Measurements from ENCODE around the gene GPATCH8. TPM values are rescaled to one million over a fixed set of nuclear protein-coding genes. Genes with fewer than 3 reads are reported as not detected.

Gene GPATCH8
- 16.6 TPM for total RNA-seq
- long read RNA-seq, full-length matches to known transcripts = 3 of 14 reads
- long read RNA-seq, partial matches to known transcripts = 0 of 14 reads
- long read RNA-seq, other reads (novel, unspliced or antisense) = 11 of 14 reads

GRCh38 chr17:44503147-44504029 is at the start of gene GPATCH8:
Gene GPATCH8 (minus strand): TSS chr17:44503406. CDS start chr17:44503370, 36 bp downstream.
- no peaks in the 10 kb centered on the region for H3K36me3 ChIP-seq
- intact Hi-C loops (cut with micrococcal nuclease) = no loop called here
- H3K27ac ChIP-seq (replicated peaks) = peak within 1 kb of the TSS; percentile 87
- peak within 1 kb of the TSS; percentile 84 for H3K4me3 ChIP-seq
- H3K27me3 ChIP-seq (ENCODE audit: low read depth) = peaks cover 12% of the 10 kb centered on the region
- no peak for TF ChIP-seq CTCF (IDR thresholded peaks at IDR 0.05; ENCODE audit: borderline replicate concordance)
- no peaks in the 10 kb centered on the region for H3K9me3 ChIP-seq (replicated peaks)
- DNase-seq = peak; percentile 95
- peaks cover 57% of the 10 kb centered on the region for H3K4me1 ChIP-seq

- Histone ChIP-seq H3K4me1 (peaks cover 19% of the 10 kb centered on the region), H3K36me3 (no peaks in the 10 kb centered on the region), H3K4me3 (no peak overlapping the region), H3K9me3 (replicated peaks) (no peaks in the 10 kb centered on the region), H3K27me3 (ENCODE audit: low read depth) (peaks cover 30% of the 10 kb centered on the region), H3K27ac (replicated peaks) (no peak overlapping the region)
- intact Hi-C loops (cut with micrococcal nuclease) = no loop called here
- DNase-seq = no peak
- no peak for TF ChIP-seq CTCF (IDR thresholded peaks at IDR 0.05; ENCODE audit: borderline replicate concordance)
Measured at GRCh38 chr17:44552361-44552760, 49.2 kb upstream of the GPATCH8 start.

- Histone ChIP-seq H3K4me3 (no peak overlapping the region), H3K9me3 (replicated peaks) (peaks cover 3% of the 10 kb centered on the region), H3K36me3 (no peaks in the 10 kb centered on the region), H3K27ac (replicated peaks) (no peak overlapping the region), H3K4me1 (peaks cover 3% of the 10 kb centered on the region), H3K27me3 (ENCODE audit: low read depth) (peaks cover 49% of the 10 kb centered on the region)
- intact Hi-C loops (cut with micrococcal nuclease) = no loop called here
- TF ChIP-seq CTCF (IDR thresholded peaks at IDR 0.05; ENCODE audit: borderline replicate concordance) = no peak
- no peak for DNase-seq
Measured at GRCh38 chr17:44549686-44550085, 46.5 kb upstream of the GPATCH8 start.

- intact Hi-C loops (cut with micrococcal nuclease) = no loop called here
- TF ChIP-seq CTCF (IDR thresholded peaks at IDR 0.05; ENCODE audit: borderline replicate concordance) = no peak
- H3K4me1 ChIP-seq = peaks cover 3% of the 10 kb centered on the region
- H3K27me3 ChIP-seq (ENCODE audit: low read depth) = peaks cover 58% of the 10 kb centered on the region
- H3K36me3 ChIP-seq = no peaks in the 10 kb centered on the region
- peaks cover 3% of the 10 kb centered on the region for H3K9me3 ChIP-seq (replicated peaks)
- no peak for DNase-seq
- H3K27ac ChIP-seq (replicated peaks) = no peak overlapping the region
- H3K4me3 ChIP-seq = no peak overlapping the region
Measured at GRCh38 chr17:44548376-44549230, 45.4 kb upstream of the GPATCH8 start.

GRCh38 chr17:44547625-44548267 is 44.5 kb upstream of the GPATCH8 start:
- DNase-seq = no peak
- peaks cover 3% of the 10 kb centered on the region for H3K4me1 ChIP-seq
- peaks cover 65% of the 10 kb centered on the region for H3K27me3 ChIP-seq (ENCODE audit: low read depth)
- no peak overlapping the region for H3K27ac ChIP-seq (replicated peaks)
- H3K9me3 ChIP-seq (replicated peaks) = peaks cover 3% of the 10 kb centered on the region
- no peak for TF ChIP-seq CTCF (IDR thresholded peaks at IDR 0.05; ENCODE audit: borderline replicate concordance)
- no peaks in the 10 kb centered on the region for H3K36me3 ChIP-seq
- intact Hi-C loops (cut with micrococcal nuclease) = no loop called here
- no peak overlapping the region for H3K4me3 ChIP-seq

Data from left ventricle myocardium inferior (tissue), 1 donor.